Measurements from ENCODE around the gene NFKBIE. TPM values are rescaled to one million over a fixed set of nuclear protein-coding genes. Genes with fewer than 3 reads are reported as not detected.

Gene NFKBIE
- total and polyA plus RNA-seq, 2 of the 13 experiments (the other 11 are each of a cell fraction or from before 2014, with no cell fraction given), result 6.7 to 14.5 TPM

DNA sequence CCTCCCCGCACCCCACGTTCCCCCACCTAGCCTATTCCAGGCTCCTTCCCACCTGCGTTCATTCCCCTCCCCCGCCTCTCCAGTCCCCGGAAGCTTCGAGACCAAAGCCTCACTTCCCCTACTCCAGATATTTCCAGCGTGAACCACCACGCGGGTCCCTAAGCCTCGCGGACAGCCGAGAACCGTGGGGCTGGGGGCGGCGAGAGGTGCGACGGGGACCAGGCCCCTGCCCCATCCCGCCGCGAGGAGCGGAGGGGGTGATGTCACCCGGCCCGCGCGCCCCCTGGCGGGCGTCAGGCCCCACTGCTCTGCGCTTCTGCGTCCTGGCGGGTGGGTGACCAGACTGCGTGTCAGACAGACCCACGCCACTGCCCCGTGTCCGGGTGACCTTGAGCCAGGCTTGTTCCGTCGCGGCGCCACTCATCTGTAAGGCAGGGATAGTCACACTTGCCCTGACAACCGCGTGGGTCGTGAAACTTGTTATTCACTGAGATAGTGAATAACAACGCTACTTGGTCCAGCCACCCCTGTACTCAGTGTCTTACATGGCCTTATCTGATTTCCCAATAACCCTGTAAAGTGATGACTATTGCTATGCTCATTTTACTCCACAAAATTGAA lies 27.4 kb downstream of the NFKBIE start (continued):
- TF ChIP-seq, protein P1, sequence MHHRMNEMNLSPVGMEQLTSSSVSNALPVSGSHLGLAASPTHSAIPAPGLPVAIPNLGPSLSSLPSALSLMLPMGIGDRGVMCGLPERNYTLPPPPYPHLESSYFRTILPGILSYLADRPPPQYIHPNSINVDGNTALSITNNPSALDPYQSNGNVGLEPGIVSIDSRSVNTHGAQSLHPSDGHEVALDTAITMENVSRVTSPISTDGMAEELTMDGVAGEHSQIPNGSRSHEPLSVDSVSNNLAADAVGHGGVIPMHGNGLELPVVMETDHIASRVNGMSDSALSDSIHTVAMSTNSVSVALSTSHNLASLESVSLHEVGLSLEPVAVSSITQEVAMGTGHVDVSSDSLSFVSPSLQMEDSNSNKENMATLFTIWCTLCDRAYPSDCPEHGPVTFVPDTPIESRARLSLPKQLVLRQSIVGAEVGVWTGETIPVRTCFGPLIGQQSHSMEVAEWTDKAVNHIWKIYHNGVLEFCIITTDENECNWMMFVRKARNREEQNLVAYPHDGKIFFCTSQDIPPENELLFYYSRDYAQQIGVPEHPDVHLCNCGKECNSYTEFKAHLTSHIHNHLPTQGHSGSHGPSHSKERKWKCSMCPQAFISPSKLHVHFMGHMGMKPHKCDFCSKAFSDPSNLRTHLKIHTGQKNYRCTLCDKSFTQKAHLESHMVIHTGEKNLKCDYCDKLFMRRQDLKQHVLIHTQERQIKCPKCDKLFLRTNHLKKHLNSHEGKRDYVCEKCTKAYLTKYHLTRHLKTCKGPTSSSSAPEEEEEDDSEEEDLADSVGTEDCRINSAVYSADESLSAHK (CRISPR knock-in tag; IDR thresholded peaks at IDR 0.05; ENCODE audit: borderline replicate concordance), result no peak
- no peak for TF ChIP-seq MBD4 (IDR thresholded peaks at IDR 0.05; ENCODE audit: borderline replicate concordance, low read length)
- no peak for TF ChIP-seq HIVEP1 (CRISPR knock-in tag; IDR thresholded peaks at IDR 0.05)
- TF ChIP-seq HNRNPK (IDR thresholded peaks at IDR 0.05; ENCODE audit: low read depth, low read length, poor library complexity, severe bottlenecking), result peak; percentile 71
- TF ChIP-seq NKX3-1 (CRISPR knock-in tag; IDR thresholded peaks at IDR 0.05), result no peak
- TF ChIP-seq HNRNPL (IDR thresholded peaks at IDR 0.05; ENCODE audit: low read depth, low read length), result no peak
- TF ChIP-seq, protein P2, sequence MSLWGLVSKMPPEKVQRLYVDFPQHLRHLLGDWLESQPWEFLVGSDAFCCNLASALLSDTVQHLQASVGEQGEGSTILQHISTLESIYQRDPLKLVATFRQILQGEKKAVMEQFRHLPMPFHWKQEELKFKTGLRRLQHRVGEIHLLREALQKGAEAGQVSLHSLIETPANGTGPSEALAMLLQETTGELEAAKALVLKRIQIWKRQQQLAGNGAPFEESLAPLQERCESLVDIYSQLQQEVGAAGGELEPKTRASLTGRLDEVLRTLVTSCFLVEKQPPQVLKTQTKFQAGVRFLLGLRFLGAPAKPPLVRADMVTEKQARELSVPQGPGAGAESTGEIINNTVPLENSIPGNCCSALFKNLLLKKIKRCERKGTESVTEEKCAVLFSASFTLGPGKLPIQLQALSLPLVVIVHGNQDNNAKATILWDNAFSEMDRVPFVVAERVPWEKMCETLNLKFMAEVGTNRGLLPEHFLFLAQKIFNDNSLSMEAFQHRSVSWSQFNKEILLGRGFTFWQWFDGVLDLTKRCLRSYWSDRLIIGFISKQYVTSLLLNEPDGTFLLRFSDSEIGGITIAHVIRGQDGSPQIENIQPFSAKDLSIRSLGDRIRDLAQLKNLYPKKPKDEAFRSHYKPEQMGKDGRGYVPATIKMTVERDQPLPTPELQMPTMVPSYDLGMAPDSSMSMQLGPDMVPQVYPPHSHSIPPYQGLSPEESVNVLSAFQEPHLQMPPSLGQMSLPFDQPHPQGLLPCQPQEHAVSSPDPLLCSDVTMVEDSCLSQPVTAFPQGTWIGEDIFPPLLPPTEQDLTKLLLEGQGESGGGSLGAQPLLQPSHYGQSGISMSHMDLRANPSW (CRISPR knock-in tag; IDR thresholded peaks at IDR 0.05; ENCODE audit: borderline replicate concordance), result 0 out of 2 replicates have a peak, but pooled peaks have one; percentile 46
- no peak for TF ChIP-seq ZNF546 (CRISPR knock-in tag; conservative IDR thresholded peaks at IDR 0.05)
- 0 out of 2 replicates have a peak, but pooled peaks have one; percentile 59 for TF ChIP-seq ZNF264 (CRISPR knock-in tag; IDR thresholded peaks at IDR 0.05)
- TF ChIP-seq ZNF256 (CRISPR knock-in tag; conservative IDR thresholded peaks at IDR 0.05), result 0 out of 2 replicates have a peak, but pooled peaks have one; percentile 43
- TF ChIP-seq, protein P3, sequence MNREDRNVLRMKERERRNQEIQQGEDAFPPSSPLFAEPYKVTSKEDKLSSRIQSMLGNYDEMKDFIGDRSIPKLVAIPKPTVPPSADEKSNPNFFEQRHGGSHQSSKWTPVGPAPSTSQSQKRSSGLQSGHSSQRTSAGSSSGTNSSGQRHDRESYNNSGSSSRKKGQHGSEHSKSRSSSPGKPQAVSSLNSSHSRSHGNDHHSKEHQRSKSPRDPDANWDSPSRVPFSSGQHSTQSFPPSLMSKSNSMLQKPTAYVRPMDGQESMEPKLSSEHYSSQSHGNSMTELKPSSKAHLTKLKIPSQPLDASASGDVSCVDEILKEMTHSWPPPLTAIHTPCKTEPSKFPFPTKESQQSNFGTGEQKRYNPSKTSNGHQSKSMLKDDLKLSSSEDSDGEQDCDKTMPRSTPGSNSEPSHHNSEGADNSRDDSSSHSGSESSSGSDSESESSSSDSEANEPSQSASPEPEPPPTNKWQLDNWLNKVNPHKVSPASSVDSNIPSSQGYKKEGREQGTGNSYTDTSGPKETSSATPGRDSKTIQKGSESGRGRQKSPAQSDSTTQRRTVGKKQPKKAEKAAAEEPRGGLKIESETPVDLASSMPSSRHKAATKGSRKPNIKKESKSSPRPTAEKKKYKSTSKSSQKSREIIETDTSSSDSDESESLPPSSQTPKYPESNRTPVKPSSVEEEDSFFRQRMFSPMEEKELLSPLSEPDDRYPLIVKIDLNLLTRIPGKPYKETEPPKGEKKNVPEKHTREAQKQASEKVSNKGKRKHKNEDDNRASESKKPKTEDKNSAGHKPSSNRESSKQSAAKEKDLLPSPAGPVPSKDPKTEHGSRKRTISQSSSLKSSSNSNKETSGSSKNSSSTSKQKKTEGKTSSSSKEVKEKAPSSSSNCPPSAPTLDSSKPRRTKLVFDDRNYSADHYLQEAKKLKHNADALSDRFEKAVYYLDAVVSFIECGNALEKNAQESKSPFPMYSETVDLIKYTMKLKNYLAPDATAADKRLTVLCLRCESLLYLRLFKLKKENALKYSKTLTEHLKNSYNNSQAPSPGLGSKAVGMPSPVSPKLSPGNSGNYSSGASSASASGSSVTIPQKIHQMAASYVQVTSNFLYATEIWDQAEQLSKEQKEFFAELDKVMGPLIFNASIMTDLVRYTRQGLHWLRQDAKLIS (CRISPR knock-in tag; IDR thresholded peaks at IDR 0.05), result no peak
- TF ChIP-seq MEIS2 (CRISPR knock-in tag; IDR thresholded peaks at IDR 0.05), result peak; percentile 12; the same call in 1 of the 2 replicates
- TF ChIP-seq, protein P4, sequence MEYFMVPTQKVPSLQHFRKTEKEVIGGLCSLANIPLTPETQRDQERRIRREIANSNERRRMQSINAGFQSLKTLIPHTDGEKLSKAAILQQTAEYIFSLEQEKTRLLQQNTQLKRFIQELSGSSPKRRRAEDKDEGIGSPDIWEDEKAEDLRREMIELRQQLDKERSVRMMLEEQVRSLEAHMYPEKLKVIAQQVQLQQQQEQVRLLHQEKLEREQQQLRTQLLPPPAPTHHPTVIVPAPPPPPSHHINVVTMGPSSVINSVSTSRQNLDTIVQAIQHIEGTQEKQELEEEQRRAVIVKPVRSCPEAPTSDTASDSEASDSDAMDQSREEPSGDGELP (IDR thresholded peaks at IDR 0.05; ENCODE audit: borderline replicate concordance, low read depth), result no peak
- no peak for TF ChIP-seq DNMT1 (CRISPR knock-in tag; IDR thresholded peaks at IDR 0.05)
- TF ChIP-seq, protein P5, sequence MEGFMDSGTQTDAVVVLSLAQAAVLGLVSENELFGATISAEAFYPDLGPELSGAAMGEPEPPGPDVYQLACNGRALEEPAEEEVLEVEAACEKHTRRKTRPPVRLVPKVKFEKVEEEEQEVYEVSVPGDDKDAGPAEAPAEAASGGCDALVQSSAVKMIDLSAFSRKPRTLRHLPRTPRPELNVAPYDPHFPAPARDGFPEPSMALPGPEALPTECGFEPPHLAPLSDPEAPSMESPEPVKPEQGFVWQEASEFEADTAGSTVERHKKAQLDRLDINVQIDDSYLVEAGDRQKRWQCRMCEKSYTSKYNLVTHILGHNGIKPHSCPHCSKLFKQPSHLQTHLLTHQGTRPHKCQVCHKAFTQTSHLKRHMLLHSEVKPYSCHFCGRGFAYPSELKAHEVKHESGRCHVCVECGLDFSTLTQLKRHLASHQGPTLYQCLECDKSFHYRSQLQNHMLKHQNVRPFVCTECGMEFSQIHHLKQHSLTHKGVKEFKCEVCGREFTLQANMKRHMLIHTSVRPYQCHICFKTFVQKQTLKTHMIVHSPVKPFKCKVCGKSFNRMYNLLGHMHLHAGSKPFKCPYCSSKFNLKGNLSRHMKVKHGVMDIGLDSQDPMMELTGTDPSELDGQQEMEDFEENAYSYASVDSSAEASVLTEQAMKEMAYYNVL (CRISPR knock-in tag; IDR thresholded peaks at IDR 0.05; ENCODE audit: borderline replicate concordance), result no peak
- TF ChIP-seq ONECUT2 (CRISPR knock-in tag; IDR thresholded peaks at IDR 0.05), result no peak

All from HepG2 (cell line).